Measurements from ENCODE around the gene TMEM163. TPM values are rescaled to one million over a fixed set of nuclear protein-coding genes. Genes with fewer than 3 reads are reported as not detected.

Gene TMEM163
- total and polyA plus RNA-seq, 9 donors: 0.24 to 3.6 (median 1.5) TPM

DNA sequence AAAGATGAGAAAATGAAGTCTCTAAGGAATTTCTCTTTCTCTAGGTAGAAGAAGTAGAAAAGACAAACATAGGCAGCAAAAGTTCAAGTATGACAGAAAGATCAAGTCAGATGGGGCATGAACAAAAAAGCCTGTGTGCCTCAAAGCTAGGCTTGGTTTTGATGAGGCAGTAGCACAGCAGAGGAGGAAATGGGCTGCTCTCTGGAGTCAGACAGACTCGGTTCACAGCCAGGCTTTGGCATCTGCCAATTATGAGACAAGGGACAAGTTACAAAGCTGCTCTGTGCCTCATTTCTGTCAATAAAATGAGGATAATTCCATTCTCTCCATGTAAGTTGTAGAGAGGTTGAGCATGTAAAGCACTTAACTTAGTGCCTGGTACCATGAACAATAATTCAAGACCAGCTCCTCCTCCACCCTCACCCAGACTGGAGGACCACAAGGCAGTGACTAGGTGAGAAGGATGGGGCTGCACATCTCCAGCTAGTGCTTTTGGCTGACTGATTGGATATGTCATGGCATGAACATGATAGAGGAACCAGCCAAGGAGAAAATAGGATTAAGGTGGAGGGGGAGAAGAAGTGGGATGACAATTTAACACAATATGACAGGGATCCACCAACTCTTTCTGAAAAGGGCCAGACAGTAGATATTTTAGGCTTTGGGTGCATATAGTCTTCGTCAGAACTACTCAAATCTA, 84.6 kb downstream of the TMEM163 start:
- DNase-seq: no peak
- intact Hi-C loops (cut with DNase I): no loop called here

GRCh38 chr2:134630504-134631159, 88.2 kb downstream of the TMEM163 start:
- Histone ChIP-seq H3K9me3 (no peaks in the 10 kb centered on the region), H3K4me3 (no peak overlapping the region), H3K27ac (no peak overlapping the region), H3K36me3 (no peaks in the 10 kb centered on the region), H3K4me1 (ENCODE audit: insufficient read depth) (no peaks in the 10 kb centered on the region), H3K27me3 (no peaks in the 10 kb centered on the region)
- DNase-seq: no peak
- WGBS, 3 donors: 78 to 84% (median 84%) methylated on average over 3 of the region's 3 CpGs
- intact Hi-C loops (cut with DNase I): no loop called here
- no peak for TF ChIP-seq POLR2A (IDR thresholded peaks at IDR 0.05)
- no peak for TF ChIP-seq EP300 (IDR thresholded peaks at IDR 0.05)
- TF ChIP-seq, protein P1, sequence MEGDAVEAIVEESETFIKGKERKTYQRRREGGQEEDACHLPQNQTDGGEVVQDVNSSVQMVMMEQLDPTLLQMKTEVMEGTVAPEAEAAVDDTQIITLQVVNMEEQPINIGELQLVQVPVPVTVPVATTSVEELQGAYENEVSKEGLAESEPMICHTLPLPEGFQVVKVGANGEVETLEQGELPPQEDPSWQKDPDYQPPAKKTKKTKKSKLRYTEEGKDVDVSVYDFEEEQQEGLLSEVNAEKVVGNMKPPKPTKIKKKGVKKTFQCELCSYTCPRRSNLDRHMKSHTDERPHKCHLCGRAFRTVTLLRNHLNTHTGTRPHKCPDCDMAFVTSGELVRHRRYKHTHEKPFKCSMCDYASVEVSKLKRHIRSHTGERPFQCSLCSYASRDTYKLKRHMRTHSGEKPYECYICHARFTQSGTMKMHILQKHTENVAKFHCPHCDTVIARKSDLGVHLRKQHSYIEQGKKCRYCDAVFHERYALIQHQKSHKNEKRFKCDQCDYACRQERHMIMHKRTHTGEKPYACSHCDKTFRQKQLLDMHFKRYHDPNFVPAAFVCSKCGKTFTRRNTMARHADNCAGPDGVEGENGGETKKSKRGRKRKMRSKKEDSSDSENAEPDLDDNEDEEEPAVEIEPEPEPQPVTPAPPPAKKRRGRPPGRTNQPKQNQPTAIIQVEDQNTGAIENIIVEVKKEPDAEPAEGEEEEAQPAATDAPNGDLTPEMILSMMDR (IDR thresholded peaks at IDR 0.05): no peak

More for the DNA sequence above, 84.6 kb downstream of the TMEM163 start:
- no peaks in the 10 kb centered on the region for H3K36me3 ChIP-seq
- H3K27ac ChIP-seq: no peak overlapping the region
- no peaks in the 10 kb centered on the region for H3K9me3 ChIP-seq
- no peaks in the 10 kb centered on the region for H3K4me1 ChIP-seq (ENCODE audit: insufficient read depth)
- WGBS, 3 donors: 70 to 74% (median 71%) methylated on average over 2 of the region's 2 CpGs
- H3K27me3 ChIP-seq: no peaks in the 10 kb centered on the region
- TF ChIP-seq POLR2A (IDR thresholded peaks at IDR 0.05) (no peak), EP300 (IDR thresholded peaks at IDR 0.05) (no peak)
- TF ChIP-seq, protein P1 (IDR thresholded peaks at IDR 0.05): no peak
- no peak overlapping the region for H3K4me3 ChIP-seq

DNA sequence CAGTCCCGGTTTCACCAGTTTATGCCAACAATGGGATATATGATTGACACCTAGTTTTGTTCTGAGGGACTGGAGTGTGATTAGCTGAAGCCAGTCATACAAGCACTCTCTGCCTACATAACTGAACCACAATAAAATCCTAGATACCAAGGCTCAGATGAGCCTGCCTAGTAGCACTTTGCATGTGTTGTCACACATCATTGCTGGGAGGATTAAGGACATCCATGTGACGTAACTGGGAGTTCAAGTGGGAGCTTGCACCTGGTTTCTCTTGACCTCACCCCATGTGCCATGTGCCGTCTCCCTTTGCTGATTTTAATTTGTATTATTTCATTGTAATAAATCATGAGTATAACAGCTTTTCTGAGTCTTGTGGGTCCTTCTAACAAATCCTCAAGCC, 90.3 kb downstream of the TMEM163 start:
- TF ChIP-seq POLR2A (IDR thresholded peaks at IDR 0.05) (no peak), EP300 (IDR thresholded peaks at IDR 0.05) (no peak)
- TF ChIP-seq, protein P1 (IDR thresholded peaks at IDR 0.05): no peak
- Histone ChIP-seq H3K36me3 (no peaks in the 10 kb centered on the region), H3K9me3 (no peaks in the 10 kb centered on the region), H3K27me3 (no peaks in the 10 kb centered on the region), H3K27ac (no peak overlapping the region), H3K4me1 (ENCODE audit: insufficient read depth) (no peaks in the 10 kb centered on the region), H3K4me3 (no peak overlapping the region)
- WGBS, 3 donors: 89 to 92% (median 91%) methylated on average over 3 of the region's 3 CpGs
- intact Hi-C loops (cut with DNase I): no loop called here
- no peak for DNase-seq

- Histone ChIP-seq H3K9me3 (no peaks in the 10 kb centered on the region), H3K4me1 (ENCODE audit: insufficient read depth) (no peaks in the 10 kb centered on the region), H3K27ac (no peak overlapping the region), H3K27me3 (no peaks in the 10 kb centered on the region), H3K36me3 (no peaks in the 10 kb centered on the region), H3K4me3 (no peak overlapping the region)
- 70 to 79% (median 72%) methylated on average over 4 of the region's 4 CpGs for WGBS, 3 donors
- intact Hi-C loops (cut with DNase I): no loop called here
- TF ChIP-seq, protein P1 (IDR thresholded peaks at IDR 0.05): no peak
- TF ChIP-seq POLR2A (IDR thresholded peaks at IDR 0.05): no peak
- no peak for TF ChIP-seq EP300 (IDR thresholded peaks at IDR 0.05)
- no peak for DNase-seq
Measured at GRCh38 chr2:134626781-134627180, 92.0 kb downstream of the TMEM163 start.
